A549 treated with AZD2906 at 1 μM for 4 hours (cell line): ENCODE measurements around the gene TSGA10IP. TPM values are rescaled to one million over a fixed set of nuclear protein-coding genes. Genes with fewer than 3 reads are reported as not detected.

ENCODE experiments used
- total RNA-seq: library from RNA; stranded (reverse); fragments of 200-300 nt; extraction: Qiagen RNA extraction; gene quantifications from 5 replicates; pipeline ENCODE4 v1.2.3, GENCODE V29; 2022

Gene TSGA10IP
- total RNA-seq = not detected in 5 replicates

DNA sequence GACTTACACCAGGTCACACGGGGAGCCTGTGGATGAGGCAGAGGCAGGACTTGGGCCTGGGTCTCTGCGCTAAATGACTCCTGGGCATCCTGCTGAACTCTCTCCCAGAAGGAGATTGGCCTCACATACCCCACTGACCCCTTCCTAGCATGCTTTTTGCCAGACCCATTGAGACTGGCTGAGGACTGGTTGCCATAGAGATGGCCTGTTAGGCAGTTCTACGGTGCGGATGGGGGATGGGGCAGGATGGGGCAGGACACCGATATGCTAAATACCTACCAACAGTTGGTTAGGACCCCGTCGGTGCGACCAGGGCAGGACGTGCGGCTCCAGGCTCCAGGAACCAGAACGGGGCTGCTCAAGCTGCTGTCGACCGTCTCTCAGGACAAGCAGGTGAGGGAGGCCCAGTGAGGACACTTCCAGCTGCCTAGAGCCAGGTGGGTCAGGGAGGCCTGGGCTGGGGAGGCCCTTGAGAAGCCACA, at the start of gene TSGA10IP:
TSS of gene TSGA10IP (plus strand) at position 51 of the 482 bp plus-strand sequence. CDS start at position 247, 196 bp downstream.

DNA sequence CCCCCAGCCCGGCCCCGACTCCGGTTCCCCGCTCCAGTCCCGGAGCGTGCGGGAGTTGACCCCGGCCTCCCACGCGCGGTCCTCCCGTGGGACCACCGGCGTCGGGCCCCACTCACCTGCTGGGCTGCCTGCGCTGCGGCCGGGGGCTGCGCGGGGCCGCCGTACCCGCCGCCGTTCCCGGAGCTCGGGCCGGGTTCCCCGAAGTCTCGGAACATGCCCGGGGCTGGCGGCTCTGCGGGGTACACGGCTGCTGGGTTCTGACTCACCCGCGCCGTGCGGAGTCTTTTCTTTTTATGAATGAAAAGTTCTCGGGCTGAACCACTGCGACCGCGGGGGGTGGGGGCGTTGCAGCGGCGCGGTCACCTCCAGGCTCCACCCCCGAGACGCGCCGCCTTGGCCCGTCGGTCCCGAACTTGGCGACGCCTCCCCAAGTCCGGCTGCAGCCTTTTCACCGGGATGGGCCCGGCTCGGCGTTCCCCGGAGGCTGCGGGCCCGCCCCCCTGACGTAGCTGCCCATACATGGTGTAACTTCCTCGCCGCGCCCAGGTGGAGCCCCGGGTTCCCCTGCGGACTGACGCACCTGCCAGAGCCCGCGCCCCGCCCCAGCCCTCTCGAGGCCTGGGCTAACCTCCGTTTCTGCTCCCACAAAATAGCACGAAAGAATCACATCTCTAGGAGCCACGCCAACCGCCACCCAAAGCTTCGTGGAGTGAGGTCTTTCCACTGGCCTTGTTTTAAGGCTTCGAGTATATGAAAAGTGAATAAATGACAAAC, 45.0 kb upstream of the TSGA10IP start, which contains the start of gene FOSL1:
TSS of gene FOSL1 (minus strand) at position 264 of the 774 bp plus-strand sequence. CDS start at position 215, 49 bp downstream.

GRCh38 chr11:65918211-65919140, 26.8 kb upstream of the TSGA10IP start, which contains the start of gene C11orf68:
Gene C11orf68 (minus strand): TSS chr11:65919062. CDS start chr11:65919031, 31 bp downstream.

GRCh38 chr11:65919141-65919572, 26.1 kb upstream of the TSGA10IP start, which contains the start of gene DRAP1:
Gene DRAP1 (plus strand): TSS chr11:65919426. CDS start chr11:65919502, 76 bp downstream.

DNA sequence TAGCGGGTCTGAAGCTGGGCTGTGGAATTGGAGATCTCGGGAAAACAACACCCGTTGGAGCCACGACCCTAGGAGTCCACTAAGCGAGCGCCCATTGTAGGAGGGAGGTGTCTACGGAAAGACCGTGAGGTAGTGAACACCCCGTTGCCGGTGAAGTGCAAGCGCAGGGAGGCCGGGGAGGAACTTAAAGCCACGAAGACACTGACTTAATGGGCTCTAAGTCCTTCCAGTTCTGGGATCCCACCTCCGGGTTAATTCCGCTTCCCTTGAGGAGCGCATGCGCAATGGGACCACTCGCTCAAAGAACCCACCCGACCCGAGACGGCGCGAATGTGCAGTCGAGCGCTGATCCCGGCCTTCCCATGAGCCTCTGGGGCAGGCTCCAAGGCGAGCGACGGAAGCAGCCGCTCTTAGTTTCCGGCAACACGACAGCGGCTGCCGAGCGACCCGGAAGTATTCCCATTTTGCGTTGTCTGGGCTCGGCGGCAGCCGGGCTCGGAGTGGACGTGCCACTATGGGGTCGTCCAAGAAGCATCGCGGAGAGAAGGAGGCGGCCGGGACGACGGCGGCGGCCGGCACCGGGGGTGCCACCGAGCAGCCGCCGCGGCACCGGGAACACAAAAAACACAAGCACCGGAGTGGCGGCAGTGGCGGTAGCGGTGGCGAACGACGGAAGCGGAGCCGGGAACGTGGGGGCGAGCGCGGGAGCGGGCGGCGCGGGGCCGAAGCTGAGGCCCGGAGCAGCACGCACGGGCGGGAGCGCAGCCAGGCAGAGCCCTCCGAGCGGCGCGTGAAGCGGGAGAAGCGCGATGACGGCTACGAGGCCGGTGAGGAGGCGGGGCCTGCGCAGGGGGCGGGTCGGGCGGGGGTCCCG, 16.2 kb downstream of the TSGA10IP start, which contains the start of gene SART1:
TSS of gene SART1 (plus strand) at position 468 of the 874 bp plus-strand sequence. CDS start at position 515, 47 bp downstream.

DNA sequence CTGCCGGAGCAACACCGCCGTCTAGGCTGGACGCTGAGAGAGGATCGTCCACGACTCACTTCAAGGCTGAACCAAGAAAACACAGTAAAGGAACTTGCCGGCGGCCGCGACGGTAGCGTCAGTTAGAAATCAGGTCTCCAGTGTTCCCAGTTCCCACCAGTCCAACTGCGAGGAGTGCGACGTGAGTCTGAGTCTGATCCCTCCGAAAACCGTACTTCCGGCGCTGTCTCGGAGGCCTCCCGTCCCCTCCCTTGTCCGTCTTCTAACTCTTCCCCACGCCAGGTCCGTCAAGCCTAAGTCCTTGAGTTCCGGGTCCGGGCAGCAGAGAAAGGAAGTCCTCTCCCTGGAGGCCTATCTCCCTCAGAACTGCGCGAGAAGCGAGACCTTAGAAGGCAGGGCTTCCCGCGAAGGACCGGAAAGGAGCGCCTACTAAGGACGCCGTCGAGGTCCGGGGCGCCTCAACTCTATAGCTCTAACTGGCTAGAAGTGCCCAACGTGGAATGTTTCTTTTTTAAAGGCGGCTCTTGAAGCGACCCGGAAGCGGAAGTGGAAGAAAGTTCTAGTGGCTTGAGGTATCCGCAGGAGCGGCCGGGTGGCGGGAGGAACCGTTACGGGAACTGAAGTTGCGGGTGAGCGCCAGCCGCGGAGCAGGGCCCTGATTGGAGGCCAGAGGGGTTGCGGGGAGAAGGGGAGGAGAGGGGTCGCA, 56.8 kb downstream of the TSGA10IP start, which contains the start of the genes BANF1 and EIF1AD:
TSS of gene BANF1 (plus strand) at position 562 of the 706 bp plus-strand sequence. CDS start 748 bp downstream, outside the sequence.
TSS of gene EIF1AD (minus strand) at position 216 of the 706 bp plus-strand sequence. CDS start 1,768 bp downstream, outside the sequence.

Other genes with a start within 250 kb of the TSGA10IP start
- 40.9 to 56.0 TPM (median 50.3 TPM) in 5 replicates for gene KAT5, start 233.2 kb upstream of the TSGA10IP start, total RNA-seq
- 28.0 to 49.4 TPM (median 47.9 TPM) in 5 replicates for gene RNASEH2C, start 224.7 kb upstream of the TSGA10IP start, total RNA-seq
- gene AP5B1, start 164.5 kb upstream of the TSGA10IP start, total RNA-seq = 9.7 to 13.2 TPM (median 12.3 TPM) in 5 replicates
- 0.04 to 0.15 TPM (median 0.10 TPM) in 5 replicates for gene OVOL1, start 158.4 kb upstream of the TSGA10IP start, total RNA-seq
- gene SNX32, start 111.5 kb upstream of the TSGA10IP start, total RNA-seq = 0.05 to 0.08 TPM (median 0.06 TPM) in 5 replicates
- gene CFL1, start 87.3 kb upstream of the TSGA10IP start, total RNA-seq = 1,981 to 2,375 TPM (median 2,303 TPM) in 5 replicates
- 24.7 to 35.0 TPM (median 32.8 TPM) in 5 replicates for gene MUS81, start 85.0 kb upstream of the TSGA10IP start, total RNA-seq
- 0.49 to 1.1 TPM (median 0.97 TPM) in 5 replicates for gene EFEMP2, start 72.7 kb upstream of the TSGA10IP start, total RNA-seq
- 0.07 to 0.11 TPM in 2 of 5 replicates, not detected in the others for gene CTSW, start 65.6 kb upstream of the TSGA10IP start, total RNA-seq
- gene FIBP, start 57.0 kb upstream of the TSGA10IP start, total RNA-seq = 72.3 to 88.2 TPM (median 83.5 TPM) in 5 replicates
- gene CCDC85B, start 54.8 kb upstream of the TSGA10IP start, total RNA-seq = 21.8 to 44.1 TPM (median 43.2 TPM) in 5 replicates
- 97.3 to 161 TPM (median 118 TPM) in 5 replicates for gene FOSL1, start 45.1 kb upstream of the TSGA10IP start, total RNA-seq
- gene C11orf68, start 26.4 kb upstream of the TSGA10IP start, total RNA-seq = 30.9 to 49.9 TPM (median 44.6 TPM) in 5 replicates
- gene DRAP1, start 26.1 kb upstream of the TSGA10IP start, total RNA-seq = 162 to 254 TPM (median 207 TPM) in 5 replicates
- gene SART1, start 16.3 kb downstream of the TSGA10IP start, total RNA-seq = 40.2 to 59.5 TPM (median 54.5 TPM) in 5 replicates
- gene EIF1AD, start 56.7 kb downstream of the TSGA10IP start, total RNA-seq = 35.6 to 48.5 TPM (median 38.7 TPM) in 5 replicates
- 374 to 488 TPM (median 470 TPM) in 5 replicates for gene BANF1, start 57.0 kb downstream of the TSGA10IP start, total RNA-seq
- not detected in 5 replicates for gene CST6, start 66.5 kb downstream of the TSGA10IP start, total RNA-seq
- 1.1 to 1.5 TPM (median 1.3 TPM) in 5 replicates for gene CATSPER1, start 81.0 kb downstream of the TSGA10IP start, total RNA-seq
- gene GAL3ST3, start 103.7 kb downstream of the TSGA10IP start, total RNA-seq = not detected in 5 replicates
- 163 to 185 TPM (median 169 TPM) in 5 replicates for gene SF3B2, start 106.9 kb downstream of the TSGA10IP start, total RNA-seq
- 61.1 to 91.1 TPM (median 82.8 TPM) in 5 replicates for gene PACS1, start 124.8 kb downstream of the TSGA10IP start, total RNA-seq